AG04449 (cell line): ENCODE measurements around the gene MMRN2.
"Not testable (repeated sequence)": the region's sequence is repeated elsewhere in the genome, so short reads cannot be mapped to it uniquely, and the experiment has no call there.

ENCODE experiments used
- CTCF ChIA-PET: fragments of 350-600 bp; formaldehyde crosslinking; extraction: SDS; loops from one replicate; lab custom pipeline; 2021; ENCODE audit warnings: antibody characterized with exemption; lab: Yijun Ruan, JAX
- POLR2A ChIA-PET: fragments of 400-600, 350-600 bp; formaldehyde crosslinking; extraction: SDS; loops from one replicate; lab custom pipeline; 2020; ENCODE audit warnings: antibody characterized with exemption, inconsistent platforms; lab: Yijun Ruan, JAX
- DNase-seq: peaks from one replicate; pipeline ENCODE4 v3.0.0-alpha.2; 2010; ENCODE audit warnings: low read depth, low spot score
- H3K4me3 ChIP-seq: 2 replicates; pipeline ENCODE4 v1.5.1; 2011; ENCODE audit warnings: low read depth, mild to moderate bottlenecking, control low read depth, low read length
- CTCF ChIP-seq: IDR thresholded peaks from one replicate; pipeline ENCODE4 v1.5.1; 2011; ENCODE audit warnings: mild to moderate bottlenecking, moderate library complexity, low read length, control low read depth, inconsistent platforms; ENCODE audit not compliant: insufficient read depth; ENCODE audit errors: missing control alignments

MMRN2 gene

GRCh38 chr10:86954681-86955500 lies 2.5 kb downstream of the MMRN2 start:
- CTCF ChIA-PET: interaction anchor here (1.0 to 10.1 kb wide), 4 partner anchors 12 to 22 kb away, joined by 3 to 171 read pairs (median 14); partner anchors contain the start of gene ADIRF
- POLR2A ChIA-PET: interaction anchor here (1.1 to 1.2 kb wide), 2 partner anchors 16 to 550 kb away, joined by 3 to 4 read pairs; partner anchors contain the start of gene MINPP1
- no peak for TF ChIP-seq CTCF
- no peak overlapping the region for H3K4me3 ChIP-seq
- no peak for DNase-seq

DNA sequence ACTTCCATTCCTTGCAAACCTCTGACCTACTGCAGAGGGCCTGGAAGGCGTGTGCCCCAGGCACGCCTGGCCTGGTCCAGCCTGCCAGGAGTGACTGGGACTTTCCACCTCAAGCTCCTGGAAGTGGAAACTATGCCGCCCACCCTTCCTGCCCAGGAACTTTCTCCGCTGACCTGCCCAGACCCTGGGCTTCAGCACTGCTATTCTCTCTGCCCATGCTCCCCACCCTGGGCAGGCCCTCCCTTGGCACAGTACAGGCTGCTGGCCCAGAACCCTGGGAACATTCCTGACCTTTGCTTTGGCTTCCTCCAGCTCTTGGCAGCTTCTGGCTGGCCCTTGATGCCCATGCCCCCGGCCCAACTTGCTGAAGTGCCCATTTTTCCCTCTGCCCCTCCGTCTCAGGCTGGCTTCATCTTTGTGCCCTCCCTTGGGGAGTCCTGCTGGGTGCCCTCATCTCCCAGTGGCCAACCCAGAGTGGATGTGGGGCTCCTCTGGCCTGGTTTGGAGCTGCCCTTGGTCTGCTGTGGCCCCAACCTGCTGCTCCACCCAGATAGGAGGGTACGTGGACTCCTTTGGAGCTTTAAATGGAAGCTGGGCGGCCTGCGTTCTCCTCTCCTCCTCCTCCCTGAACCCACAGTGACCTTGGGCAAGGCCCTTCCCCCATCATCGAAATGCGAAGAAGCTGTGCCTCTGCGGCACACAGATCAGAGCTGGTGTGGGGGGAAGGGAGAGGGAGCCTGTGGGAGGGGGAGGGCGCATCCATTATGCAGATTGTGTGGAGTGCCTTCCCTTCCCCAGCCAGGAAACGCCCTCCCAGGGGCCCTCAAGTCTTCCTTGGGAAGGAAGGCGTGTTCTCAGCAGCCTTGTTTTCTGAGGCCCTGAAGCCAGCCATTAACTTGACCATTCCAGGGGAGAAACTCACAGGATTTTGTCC lies 3.4 kb downstream of the MMRN2 start:
- DNase-seq: no peak
- no peak overlapping the region for H3K4me3 ChIP-seq
- CTCF ChIA-PET: interaction anchor here (1.0 to 10.1 kb wide), 4 partner anchors 11 to 23 kb away, joined by 3 to 171 read pairs (median 14); partner anchors contain the start of gene ADIRF
- TF ChIP-seq CTCF: no peak
- POLR2A ChIA-PET: interaction anchor here (1.1 to 1.2 kb wide), 2 partner anchors 17 to 551 kb away, joined by 3 to 4 read pairs; partner anchors contain the start of gene MINPP1

DNA sequence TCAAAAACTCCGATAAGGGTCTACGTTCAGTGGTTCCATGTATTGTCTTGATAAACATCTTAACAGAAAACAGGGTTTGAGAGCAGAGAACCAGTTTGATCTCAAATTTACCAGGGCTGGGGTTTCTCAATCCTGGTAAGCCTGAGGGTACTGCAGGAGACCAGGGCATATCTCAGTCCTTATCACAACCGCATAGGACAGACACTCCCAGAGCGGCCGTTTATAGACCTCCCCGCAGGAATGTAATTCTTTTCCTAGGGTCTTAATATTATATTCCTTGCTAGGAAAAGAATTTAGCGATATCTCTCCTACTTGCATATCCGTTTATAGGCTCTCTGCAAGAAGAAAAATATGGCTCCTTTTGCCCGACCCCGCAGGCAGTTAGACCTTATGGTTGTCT lies 4.7 kb downstream of the MMRN2 start:
- H3K4me3 ChIP-seq, POLR2A ChIA-PET, DNase-seq: not testable (repeated sequence)
- CTCF ChIA-PET: interaction anchor here (3.4 to 10.1 kb wide), 2 partner anchors 10 to 14 kb away, joined by 24 to 171 read pairs; partner anchors contain the start of gene ADIRF

DNA sequence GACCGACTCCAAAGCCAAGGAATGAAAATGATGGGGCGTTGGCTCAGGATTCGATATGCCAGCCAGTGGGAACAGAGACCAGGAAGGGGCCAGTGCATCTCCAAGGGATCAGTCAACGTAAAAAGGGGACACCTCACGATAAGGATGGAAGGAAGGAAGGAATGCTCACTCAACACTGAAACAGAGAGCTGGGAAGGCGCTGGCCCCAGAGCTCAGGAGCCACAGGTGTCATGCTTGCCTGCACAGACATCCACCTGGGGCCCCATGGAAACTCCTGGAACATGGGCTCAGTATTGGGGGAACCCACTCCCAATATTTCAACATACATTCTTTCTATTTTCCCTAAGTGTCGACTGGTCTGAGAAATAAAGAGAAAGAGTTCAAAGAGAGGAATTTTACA lies 5.3 kb downstream of the MMRN2 start:
- POLR2A ChIA-PET: no interaction called here

DNA sequence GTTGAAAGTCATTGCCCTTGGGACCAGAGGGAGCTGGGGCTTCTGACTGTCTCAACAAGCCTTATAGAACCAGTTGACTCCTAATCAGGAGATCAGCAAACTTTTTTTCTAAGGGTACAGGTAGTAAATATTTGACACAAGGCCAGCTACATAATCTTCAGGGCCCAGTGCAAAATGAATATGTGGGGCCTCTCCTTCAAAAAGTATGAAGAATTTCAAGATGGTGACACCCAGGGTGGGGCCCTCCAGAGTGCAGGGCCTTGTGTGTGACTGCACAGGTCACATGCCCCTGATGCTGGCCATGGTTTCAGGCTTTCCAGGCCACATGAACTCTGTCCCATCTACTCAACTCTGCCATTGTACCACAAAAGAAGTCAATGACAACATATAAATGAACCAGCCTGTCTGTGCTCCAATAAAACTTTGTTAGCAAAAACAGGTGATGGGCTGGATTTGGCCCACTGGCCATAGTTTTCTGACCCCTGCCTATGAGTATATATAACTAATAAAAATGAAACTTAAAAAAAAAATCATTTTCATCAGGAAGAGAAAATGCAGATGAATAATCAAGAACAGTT lies 6.1 kb downstream of the MMRN2 start:
- no peak for DNase-seq
- CTCF ChIA-PET: interaction anchor here (1.3 to 17.4 kb wide), 4 partner anchors 5 to 257 kb away, joined by 3 to 171 read pairs (median 90); partner anchors contain the start of genes ADIRF, MMRN2 and SNCG
- H3K4me3 ChIP-seq: no peak overlapping the region
- TF ChIP-seq CTCF: no peak
- POLR2A ChIA-PET: no interaction called here

More for the DNA sequence above, 5.3 kb downstream of the MMRN2 start:
- CTCF ChIA-PET: interaction anchor here (3.4 to 10.1 kb wide), 2 partner anchors 9 to 15 kb away, joined by 24 to 171 read pairs; partner anchors contain the start of gene ADIRF
- no peak for TF ChIP-seq CTCF
- DNase-seq: no peak
- no peak overlapping the region for H3K4me3 ChIP-seq

GRCh38 chr10:86950349-86950748 lies 7.1 kb downstream of the MMRN2 start:
- POLR2A ChIA-PET: no interaction called here
- no peak for DNase-seq
- CTCF ChIA-PET: interaction anchor here (1.1 to 17.4 kb wide), 4 partner anchors 6 to 257 kb away, joined by 3 to 171 read pairs (median 6); partner anchors contain the start of genes ADIRF, MMRN2 and SNCG
- TF ChIP-seq CTCF: no peak
- H3K4me3 ChIP-seq: no peak overlapping the region

DNA sequence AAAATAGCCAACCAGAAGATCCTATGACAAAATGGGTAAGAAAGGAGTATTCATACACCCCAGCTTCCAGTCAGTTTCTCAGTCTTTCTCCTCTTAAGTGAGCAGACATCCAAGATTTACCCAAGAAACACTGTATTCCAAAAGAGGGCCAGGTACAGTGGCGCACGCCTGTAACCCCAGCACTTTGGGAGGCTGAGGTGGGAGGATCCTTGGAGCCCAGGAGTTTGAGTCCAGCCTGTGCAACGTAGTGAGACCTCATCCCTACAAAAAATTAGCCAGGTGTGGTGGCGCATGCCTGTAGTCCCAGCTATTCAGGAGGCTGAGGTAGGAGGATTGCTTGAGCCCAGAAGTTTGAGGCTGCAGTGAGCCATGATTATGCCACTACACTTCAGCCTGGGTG lies 9.6 kb downstream of the MMRN2 start:
- POLR2A ChIA-PET: not testable (repeated sequence)

More for the DNA sequence above, 9.6 kb downstream of the MMRN2 start:
- not testable (repeated sequence) for H3K4me3 ChIP-seq, DNase-seq
- CTCF ChIA-PET: interaction anchor here (1.3 to 17.4 kb wide), 3 partner anchors 9 to 255 kb away, joined by 4 to 171 read pairs (median 4); partner anchors contain the start of genes MMRN2 and SNCG
